Caco-2 (cell line): Measurements from ENCODE around the gene ZNF862. TPM values are rescaled to one million over a fixed set of nuclear protein-coding genes. Genes with fewer than 3 reads are reported as not detected.

Experiments
- BruUV-seq: library from RNA; stranded (reverse); fragments of 400-500 nt; replicated peaks from 2 replicates; lab custom pipeline; 2021; lab: Mats Ljungman, UMichigan
- CTCF ChIA-PET: fragments of 300-600 bp; sonication (Branson Sonifier 250); formaldehyde crosslinking; loops from one replicate; lab custom pipeline; 2022; ENCODE audit warnings: antibody characterized with exemption; lab: Charles Lee
- POLR2A ChIA-PET: fragments of 300-600 bp; sonication (Branson Sonifier 250); formaldehyde crosslinking; loops from one replicate; lab custom pipeline; 2022; ENCODE audit warnings: antibody characterized with exemption; lab: Charles Lee
- DNase-seq, 2 experiments: peaks; one replicate each; pipeline versions ENCODE4 v3.0.0 to v3.0.0-alpha.2; 2020 to 2022
- H3K27me3 ChIP-seq: replicated peaks from 2 replicates; pipeline ENCODE4 v1.6.0; 2011; ENCODE audit warnings: low read length; ENCODE audit not compliant: control insufficient read depth, insufficient read depth
- H3K36me3 ChIP-seq: 2 replicates; pipeline ENCODE4 v1.5.1; 2011; ENCODE audit warnings: low read length; ENCODE audit not compliant: control insufficient read depth, insufficient read depth
- H3K4me1 ChIP-seq: fragments of 250-450 bp; sonication (Bioruptor Pico); 2 replicates; pipeline ENCODE4 v1.5.1; 2020; ENCODE audit warnings: mild to moderate bottlenecking
- H3K4me3 ChIP-seq: 2 replicates; pipeline ENCODE4 v1.5.1; 2011; ENCODE audit warnings: low read depth, mild to moderate bottlenecking, control low read depth, low read length
- H3K9me3 ChIP-seq: fragments of 250-450 bp; sonication (Bioruptor Pico); 2 replicates; pipeline ENCODE4 v1.5.1; 2020; ENCODE audit warnings: mild to moderate bottlenecking, moderate library complexity
- H3K27ac Mint-ChIP-seq: one replicate; pipeline ENCODE4 v1.8.0; 2022; ENCODE audit warnings: mixed read lengths; ENCODE audit not compliant: unreplicated experiment
- H3K27me3 Mint-ChIP-seq: one replicate; pipeline ENCODE4 v1.8.0; 2022; ENCODE audit warnings: mixed read lengths; ENCODE audit not compliant: insufficient read depth, unreplicated experiment
- H3K36me3 Mint-ChIP-seq: one replicate; pipeline ENCODE4 v1.8.0; 2022; ENCODE audit warnings: mild to moderate bottlenecking, mixed read lengths; ENCODE audit not compliant: insufficient read depth, unreplicated experiment
- H3K4me1 Mint-ChIP-seq: one replicate; pipeline ENCODE4 v1.8.0; 2022; ENCODE audit warnings: low read depth, mixed read lengths; ENCODE audit not compliant: unreplicated experiment
- H3K4me3 Mint-ChIP-seq: one replicate; pipeline ENCODE4 v1.8.0; 2022; ENCODE audit warnings: mild to moderate bottlenecking, moderate library complexity, mixed read lengths; ENCODE audit not compliant: unreplicated experiment
- H3K9me3 Mint-ChIP-seq: one replicate; pipeline ENCODE4 v1.8.0; 2022; ENCODE audit warnings: mixed read lengths; ENCODE audit not compliant: unreplicated experiment
- CTCF ChIP-seq, 2 experiments: fragments of 200-600 bp in 1 of 2; IDR thresholded peaks; 1 replicate in 1 of 2; 2 replicates in 1 of 2; pipeline versions ENCODE4 v1.5.1 to v1.8.0; 2011 to 2022; ENCODE audit warnings: antibody characterized with exemption in 1 of 2, control low read depth in 1 of 2, inconsistent platforms in 1 of 2, low read depth in 1 of 2, low read length in 1 of 2, mild to moderate bottlenecking in 1 of 2, moderate library complexity in 1 of 2; ENCODE audit not compliant: insufficient read depth in 1 of 2, severe bottlenecking in 1 of 2, unreplicated experiment in 1 of 2
- intact Hi-C: fragments of 100-400 bp; cut with micrococcal nuclease; formaldehyde crosslinking; loops from one replicate; pipeline ENCODE4 v1.10.0; 2022; ENCODE audit not compliant: unreplicated experiment
- total RNA-seq: library from RNA; stranded (reverse); gene quantifications from 2 replicates; pipeline ENCODE4 v1.2.3, GENCODE V29; 2022

ZNF862 gene
- total RNA-seq, 1 experiment from 2014 or later = 3.5 TPM

- Histone ChIP-seq H3K4me3 (no peak overlapping the region), H3K27me3 (no peaks in the 10 kb centered on the region; the same call in 1 of the 2 replicates), H3K9me3 (no peaks in the 10 kb centered on the region), H3K4me1 (no peaks in the 10 kb centered on the region), H3K36me3 (no peaks in the 10 kb centered on the region)
- ChIA-PET CTCF (no interaction called here), POLR2A (no interaction called here)
- H3K4me1 Mint-ChIP-seq = no peaks in the 10 kb centered on the region
- no TSS peak for BruUV-seq
- TF ChIP-seq CTCF (IDR thresholded peaks at IDR 0.05; ENCODE audit: insufficient read depth in 1 of 2, low read depth in 1 of 2, low read length in 1 of 2, severe bottlenecking in 1 of 2, unreplicated experiment in 1 of 2) = peak; percentile 12 to 24
- H3K36me3 Mint-ChIP-seq = no peaks in the 10 kb centered on the region
- H3K27ac Mint-ChIP-seq = no peak overlapping the region
- intact Hi-C loops = no loop called here
- no peaks in the 10 kb centered on the region for H3K9me3 Mint-ChIP-seq
- peaks cover 7% of the 10 kb centered on the region for H3K27me3 Mint-ChIP-seq
- H3K4me3 Mint-ChIP-seq = no peak overlapping the region
- DNase-seq = no peak
These were observed 27.0 kb upstream of the ZNF862 start for GRCh38 chr7:149811221-149811620.

GRCh38 chr7:149811831-149812490 lies 26.2 kb upstream of the ZNF862 start:
- TF ChIP-seq CTCF (IDR thresholded peaks at IDR 0.05; ENCODE audit: insufficient read depth in 1 of 2, low read depth in 1 of 2, low read length in 1 of 2, severe bottlenecking in 1 of 2, unreplicated experiment in 1 of 2) = no peak
- Histone ChIP-seq H3K36me3 (no peaks in the 10 kb centered on the region), H3K4me1 (no peaks in the 10 kb centered on the region), H3K27me3 (no peaks in the 10 kb centered on the region), H3K4me3 (no peak overlapping the region), H3K9me3 (no peaks in the 10 kb centered on the region)
- no peak overlapping the region for H3K4me3 Mint-ChIP-seq
- intact Hi-C loops = no loop called here
- no peaks in the 10 kb centered on the region for H3K4me1 Mint-ChIP-seq
- H3K27ac Mint-ChIP-seq = no peak overlapping the region
- no peaks in the 10 kb centered on the region for H3K9me3 Mint-ChIP-seq
- no peaks in the 10 kb centered on the region for H3K36me3 Mint-ChIP-seq
- BruUV-seq = no TSS peak
- peaks cover 7% of the 10 kb centered on the region for H3K27me3 Mint-ChIP-seq
- ChIA-PET POLR2A (no interaction called here), CTCF (no interaction called here)
- DNase-seq = no peak

- Mint-ChIP-seq H3K27ac (no peak overlapping the region), H3K27me3 (peaks cover 4% of the 10 kb centered on the region)
These were observed 24.7 kb upstream of the ZNF862 start for GRCh38 chr7:149813254-149814035.

More at GRCh38 chr7:149813254-149814035, 24.7 kb upstream of the ZNF862 start:
- no TSS peak for BruUV-seq
- Mint-ChIP-seq H3K4me1 (no peaks in the 10 kb centered on the region), H3K4me3 (no peak overlapping the region), H3K9me3 (no peaks in the 10 kb centered on the region), H3K36me3 (no peaks in the 10 kb centered on the region)
- DNase-seq = no peak
- Histone ChIP-seq H3K36me3 (no peaks in the 10 kb centered on the region), H3K27me3 (no peaks in the 10 kb centered on the region), H3K4me3 (no peak overlapping the region), H3K4me1 (no peaks in the 10 kb centered on the region), H3K9me3 (no peaks in the 10 kb centered on the region)
- POLR2A ChIA-PET = no interaction called here
- intact Hi-C loops = no loop called here
- no peak for TF ChIP-seq CTCF (IDR thresholded peaks at IDR 0.05; ENCODE audit: insufficient read depth in 1 of 2, low read depth in 1 of 2, low read length in 1 of 2, severe bottlenecking in 1 of 2, unreplicated experiment in 1 of 2)
- CTCF ChIA-PET = no interaction called here
